Activated T-helper 1 cell treated with anti-CD3 and anti-CD28 coated beads, Interleukin-2, amount 50 U/mL, for 16 hours (primary cell): ENCODE measurements around the gene CSH2.
"Not testable (repeated sequence)": the region's sequence is repeated elsewhere in the genome, so short reads cannot be mapped to it uniquely, and the experiment has no call there.

ENCODE experiments used
- DNase-seq, 2 donors: peaks; one replicate each; pipeline ENCODE4 v3.0.0-alpha.2; 2020; ENCODE audit warnings: low read depth in 1 of 2, low spot score in 1 of 2

The CSH2 gene

GRCh38 chr17:63855185-63855584, 18.3 kb downstream of the CSH2 start:
- DNase-seq, result no peak

GRCh38 chr17:63854709-63855108, 18.8 kb downstream of the CSH2 start:
- no peak for DNase-seq

- no peak for DNase-seq
These were observed 20.2 kb downstream of the CSH2 start for GRCh38 chr17:63853260-63853659.

GRCh38 chr17:63850401-63850800, 23.1 kb downstream of the CSH2 start:
- DNase-seq, result no peak

GRCh38 chr17:63848834-63849689, 24.4 kb downstream of the CSH2 start:
- DNase-seq, result peak; percentile 93

GRCh38 chr17:63847525-63848249, 25.8 kb downstream of the CSH2 start:
- no peak for DNase-seq

GRCh38 chr17:63845509-63845908, 28.0 kb downstream of the CSH2 start:
- DNase-seq, result no peak

- DNase-seq, result no peak
These were observed 29.4 kb downstream of the CSH2 start for GRCh38 chr17:63843910-63844677.

GRCh38 chr17:63843387-63843888, 30.0 kb downstream of the CSH2 start:
- not testable (repeated sequence) for DNase-seq

GRCh38 chr17:63842540-63843386, 30.7 kb downstream of the CSH2 start, which contains the start of gene SMARCD2:
SMARCD2 (minus strand) TSS chr17:63842685; CDS start chr17:63842674, 11 bp downstream.
- peak; percentile 98 to 99 for DNase-seq

GRCh38 chr17:63842173-63842539, 31.3 kb downstream of the CSH2 start:
- DNase-seq, result peak in 1 of 2 donors; percentile 27

GRCh38 chr17:63841350-63842172, 31.9 kb downstream of the CSH2 start:
- DNase-seq, result no peak

- DNase-seq, result no peak
These were observed 32.7 kb downstream of the CSH2 start for GRCh38 chr17:63840591-63841349.

GRCh38 chr17:63838631-63839171, 34.8 kb downstream of the CSH2 start:
- no peak for DNase-seq

GRCh38 chr17:63837962-63838600, 35.4 kb downstream of the CSH2 start:
- no peak for DNase-seq

GRCh38 chr17:63837480-63837879, 36.0 kb downstream of the CSH2 start:
- DNase-seq, result no peak

GRCh38 chr17:63836811-63837210, 36.7 kb downstream of the CSH2 start:
- DNase-seq, result no peak

GRCh38 chr17:63835167-63835720, 38.2 kb downstream of the CSH2 start:
- no peak for DNase-seq
